HG02610 (cell line): ENCODE data around the gene CSAD.

Source experiments
- ATAC-seq: cut with Tn5 transposase; IDR thresholded peaks from one replicate; pipeline ENCODE4 v1.9.1; 2021; ENCODE audit warnings: mild to moderate bottlenecking, moderate library complexity; ENCODE audit not compliant: unreplicated experiment

CSAD gene

GRCh38 chr12:53151039-53151438 lies 29.7 kb downstream of the CSAD start:
- ATAC-seq, result no peak

GRCh38 chr12:53147653-53148052 lies 33.1 kb downstream of the CSAD start:
- ATAC-seq, result no peak

GRCh38 chr12:53147181-53147580 lies 33.5 kb downstream of the CSAD start:
- ATAC-seq, result no peak

DNA sequence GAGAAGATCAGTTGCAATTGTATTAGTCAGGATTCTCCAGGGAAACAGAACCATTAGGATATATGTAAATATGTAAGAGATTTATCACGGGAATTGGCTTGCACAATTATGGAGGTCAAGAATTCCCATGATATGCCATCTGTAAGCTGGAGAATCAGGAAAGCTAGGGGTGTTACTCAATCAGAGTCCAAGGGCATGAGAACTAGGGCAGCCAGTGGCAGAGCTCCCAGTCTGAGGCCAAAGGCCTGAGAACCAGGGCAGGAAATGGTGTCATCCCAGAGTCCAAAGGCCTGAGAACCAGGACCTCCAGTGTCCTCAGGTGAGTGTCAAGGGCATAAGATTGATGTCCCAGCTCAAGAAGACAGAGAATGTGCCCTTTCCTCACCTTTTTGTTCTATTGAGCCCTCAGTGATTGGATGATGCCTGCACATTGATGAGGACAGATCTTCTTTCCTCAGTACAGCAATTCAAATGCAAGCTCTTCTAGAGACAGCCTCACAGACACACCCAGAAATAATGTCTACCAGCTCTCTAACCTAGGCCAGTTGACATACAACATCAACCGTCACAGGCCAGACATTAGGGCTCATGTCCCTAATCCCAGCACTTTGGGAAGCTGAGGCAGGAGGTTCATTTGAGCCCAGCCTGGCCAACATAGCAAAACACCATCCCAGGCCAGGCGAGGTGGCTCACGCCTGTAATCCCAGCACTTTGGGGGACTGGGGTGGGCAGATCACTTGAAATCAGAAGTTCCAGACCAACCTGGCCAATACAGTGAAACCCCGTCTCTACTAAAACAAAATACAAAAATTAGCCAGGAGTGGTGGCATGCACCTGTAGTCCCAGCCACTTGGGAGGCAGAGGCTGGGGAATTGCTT lies 35.1 kb downstream of the CSAD start:
- no peak for ATAC-seq

GRCh38 chr12:53143355-53143754 lies 37.4 kb downstream of the CSAD start:
- no peak for ATAC-seq

GRCh38 chr12:53133722-53134121 lies 47.0 kb downstream of the CSAD start:
- no peak for ATAC-seq

DNA sequence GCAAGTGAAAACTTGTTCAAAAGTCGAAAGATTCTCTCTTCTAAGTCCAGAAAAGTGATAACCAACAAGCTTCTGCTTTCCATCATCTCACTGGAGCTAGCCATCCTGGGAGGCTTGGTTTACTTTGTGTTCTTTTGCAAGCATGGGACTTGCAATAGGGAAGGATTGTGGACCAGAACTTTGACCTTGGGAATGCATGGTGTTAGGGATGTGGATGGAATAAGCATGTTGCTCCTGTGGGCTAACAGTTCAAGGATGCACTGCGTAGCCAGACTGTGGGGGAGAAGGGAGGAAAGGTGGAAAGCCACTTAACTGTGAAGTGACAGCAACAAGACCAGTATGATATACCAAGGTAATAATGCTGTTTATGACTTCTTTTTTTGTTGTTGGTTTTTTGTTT lies 48.9 kb downstream of the CSAD start:
- ATAC-seq, result no peak

- ATAC-seq, result no peak
Observed at GRCh38 chr12:53128780-53129569, 51.8 kb downstream of the CSAD start.

DNA sequence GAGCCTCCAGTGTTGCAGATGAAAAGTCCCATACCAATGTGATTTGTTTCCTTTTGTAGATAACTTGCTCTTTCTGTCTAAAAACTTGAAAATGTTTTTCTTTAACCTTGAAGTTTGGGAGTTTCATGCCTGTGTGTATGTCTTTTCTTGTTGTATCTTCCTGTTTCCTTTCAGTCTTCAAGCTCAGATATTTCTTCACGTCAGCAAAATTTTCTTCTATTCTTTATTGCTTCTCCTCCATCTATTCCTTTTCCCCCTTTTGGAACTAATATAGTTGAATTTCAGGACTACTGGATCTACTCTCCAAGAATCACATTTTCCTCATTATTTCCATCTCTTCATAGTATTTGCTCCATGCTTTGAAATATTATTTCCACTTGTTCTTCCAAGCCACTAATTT lies 53.6 kb downstream of the CSAD start:
- ATAC-seq, result no peak

DNA sequence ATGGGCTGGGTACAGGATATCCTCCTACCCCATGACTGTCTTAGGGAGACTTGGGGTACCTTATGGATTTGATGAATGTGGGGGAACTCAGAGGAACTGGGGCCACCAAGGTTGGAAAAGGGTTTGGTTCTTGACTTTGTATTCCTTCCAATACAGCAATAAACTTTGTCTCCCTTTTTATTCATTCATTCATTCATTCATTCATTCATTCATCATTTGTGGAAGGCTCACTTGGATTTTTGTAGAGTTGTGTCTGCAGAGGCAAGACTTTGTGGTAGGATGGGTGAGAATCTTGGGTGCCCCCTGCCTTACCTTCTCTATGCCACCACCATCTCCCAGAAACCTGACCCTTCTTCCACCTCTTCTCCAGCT lies 56.4 kb downstream of the CSAD start:
- no peak for ATAC-seq

- ATAC-seq, result no peak
Observed at GRCh38 chr12:53123578-53124351, 57.0 kb downstream of the CSAD start.

DNA sequence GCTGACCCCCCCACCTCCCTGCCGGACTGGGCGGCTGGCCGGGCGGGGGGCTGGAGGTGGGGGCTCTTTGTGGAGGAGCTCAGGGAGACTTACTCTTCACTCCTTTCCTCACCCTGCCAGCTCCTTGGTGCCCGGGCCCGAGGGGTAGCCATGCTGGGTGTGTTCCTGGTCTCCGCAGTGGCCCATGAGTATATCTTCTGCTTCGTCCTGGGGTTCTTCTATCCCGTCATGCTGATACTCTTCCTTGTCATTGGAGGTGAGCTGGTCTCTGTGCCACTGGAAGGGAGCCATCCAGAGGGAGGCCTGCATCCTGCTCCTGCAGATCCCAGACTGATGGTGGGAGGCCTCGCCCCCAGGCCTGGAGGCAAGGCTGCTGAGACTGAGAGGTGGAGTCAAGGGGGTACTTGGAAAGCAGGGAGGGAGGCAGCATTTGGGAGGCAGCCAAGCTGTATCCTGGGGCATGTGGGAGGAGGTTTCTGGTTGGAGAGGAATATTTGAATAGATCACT lies 57.7 kb downstream of the CSAD start:
- no peak for ATAC-seq

GRCh38 chr12:53120685-53121525 lies 59.8 kb downstream of the CSAD start:
- no peak for ATAC-seq

- ATAC-seq, result no peak
Observed at GRCh38 chr12:53118751-53119300, 61.9 kb downstream of the CSAD start.

DNA sequence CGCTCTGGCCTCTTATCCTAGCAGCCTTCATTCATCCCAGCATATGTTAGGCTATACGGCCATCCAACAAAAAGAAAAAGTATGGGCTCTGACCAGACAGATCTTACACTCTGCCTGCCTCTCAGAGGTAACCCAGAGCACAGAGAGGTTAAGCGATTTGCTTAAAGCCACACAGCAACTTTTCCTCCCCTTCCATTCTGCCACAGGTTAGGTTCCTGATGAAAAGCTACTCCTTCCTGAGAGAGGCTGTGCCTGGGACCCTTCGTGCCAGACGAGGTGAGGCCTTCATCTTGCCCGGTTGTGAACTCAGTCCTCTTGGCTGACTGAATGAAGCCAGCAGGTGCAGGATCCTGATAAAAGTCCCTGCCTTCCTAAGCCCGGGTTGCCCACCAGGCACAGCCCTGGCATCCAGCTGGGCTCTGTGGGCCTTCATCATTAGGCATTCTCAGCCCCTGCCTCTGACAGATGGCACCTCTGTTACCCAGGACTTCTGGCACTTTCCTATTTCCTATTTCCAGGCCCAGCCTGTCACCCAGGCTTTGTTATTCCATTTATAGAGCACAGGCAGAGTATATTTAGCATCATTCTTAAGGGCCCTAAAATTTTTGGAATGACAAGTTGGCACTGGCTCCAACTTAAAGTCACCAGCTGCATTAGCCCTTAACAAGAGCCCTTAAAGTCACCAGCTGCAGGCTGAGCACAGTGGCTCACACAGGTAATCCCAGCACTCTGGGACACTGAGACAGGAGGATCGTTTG lies 64.7 kb downstream of the CSAD start:
- no peak for ATAC-seq

GRCh38 chr12:53115112-53115890 lies 65.4 kb downstream of the CSAD start:
- no peak for ATAC-seq

DNA sequence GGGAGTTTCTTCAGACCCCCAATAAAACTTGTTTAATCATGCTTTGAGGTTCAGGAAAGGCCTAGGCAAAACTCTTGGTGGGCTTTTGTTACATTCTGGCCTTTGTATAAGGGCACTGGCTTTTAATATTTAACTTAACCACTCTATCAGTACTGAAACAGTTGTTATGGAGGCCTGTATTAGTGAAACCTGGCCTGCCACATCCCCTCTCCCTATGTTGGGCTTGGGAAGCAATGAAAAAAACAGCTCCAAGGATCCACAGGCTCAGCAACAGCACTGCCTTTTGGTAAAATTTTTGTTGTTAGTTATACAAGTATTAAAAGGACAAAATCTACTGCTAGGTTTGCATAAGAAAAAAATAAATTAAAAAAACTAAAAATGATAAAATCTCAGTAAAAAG lies 66.8 kb downstream of the CSAD start:
- no peak for ATAC-seq

DNA sequence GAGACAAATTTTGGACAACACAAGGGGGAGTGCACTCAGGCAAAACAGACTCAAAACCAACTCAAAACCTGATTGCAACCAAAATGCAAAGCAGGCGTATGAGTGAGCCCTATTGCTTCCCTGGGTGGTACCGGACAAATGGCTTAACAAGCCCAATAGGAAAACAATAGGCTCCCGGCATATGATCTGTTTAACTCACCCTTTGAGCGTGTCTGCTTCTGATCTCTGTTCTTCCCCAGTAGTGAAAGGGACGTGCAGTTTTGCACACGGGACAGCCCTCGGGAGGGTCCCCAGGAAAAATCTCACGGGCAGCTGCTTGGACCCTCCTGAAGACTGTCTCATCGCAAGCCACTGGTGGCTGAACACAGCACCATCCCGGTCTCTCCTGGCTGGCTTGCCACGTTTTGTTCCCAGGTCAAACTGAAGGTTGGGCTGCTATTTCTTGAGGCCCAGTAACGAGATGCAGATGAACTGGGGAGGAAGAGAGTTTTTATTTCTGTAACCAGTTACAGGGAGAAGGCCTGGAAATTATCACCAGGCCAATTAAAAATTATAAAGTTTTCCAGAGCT lies 67.5 kb downstream of the CSAD start:
- no peak for ATAC-seq
